Subcutaneous abdominal adipose tissue (tissue), 5 donors: ENCODE measurements around the gene NME1.
"Not testable (repeated sequence)": the region's sequence is repeated elsewhere in the genome, so short reads cannot be mapped to it uniquely, and the experiment has no call there.

Experiments used
- H3K27ac ChIP-seq: one replicate; pipeline ENCODE4 v1.7.0; 2013; ENCODE audit warnings: low read depth, mild to moderate bottlenecking, inconsistent platforms, low read length, moderate library complexity
- H3K27me3 ChIP-seq, 5 donors: one replicate each; pipeline ENCODE4 v1.7.0; 2013; ENCODE audit warnings: low read length in 5 of 5, inconsistent platforms in 1 of 5; ENCODE audit not compliant: control insufficient read depth in 5 of 5, insufficient read depth in 4 of 5
- H3K36me3 ChIP-seq, 5 donors: one replicate each; pipeline ENCODE4 v1.7.0; 2013; ENCODE audit warnings: low read length in 5 of 5; ENCODE audit not compliant: control insufficient read depth in 5 of 5, insufficient read depth in 5 of 5
- H3K4me1 ChIP-seq, 5 donors: one replicate each; pipeline ENCODE4 v1.7.0; 2013; ENCODE audit warnings: low read length in 5 of 5, mild to moderate bottlenecking in 3 of 5, moderate library complexity in 1 of 5; ENCODE audit not compliant: control insufficient read depth in 5 of 5, insufficient read depth in 5 of 5
- H3K4me3 ChIP-seq, 5 donors: one replicate each; pipeline ENCODE4 v1.7.0; 2013; ENCODE audit warnings: low read length in 5 of 5, low read depth in 1 of 5
- H3K9ac ChIP-seq, 5 donors: one replicate each; pipeline ENCODE4 v1.7.0; 2013; ENCODE audit warnings: low read length in 5 of 5, mild to moderate bottlenecking in 4 of 5, moderate library complexity in 3 of 5
- H3K9me3 ChIP-seq, 5 donors: one replicate each; pipeline ENCODE4 v1.7.0; 2013; ENCODE audit warnings: low read length in 5 of 5; ENCODE audit not compliant: control insufficient read depth in 5 of 5
- donor health status: healthy.
- donor health status: healthy.
- donor health status: healthy.
- donor health status: healthy.
- donor health status: healthy.

NME1 gene

DNA sequence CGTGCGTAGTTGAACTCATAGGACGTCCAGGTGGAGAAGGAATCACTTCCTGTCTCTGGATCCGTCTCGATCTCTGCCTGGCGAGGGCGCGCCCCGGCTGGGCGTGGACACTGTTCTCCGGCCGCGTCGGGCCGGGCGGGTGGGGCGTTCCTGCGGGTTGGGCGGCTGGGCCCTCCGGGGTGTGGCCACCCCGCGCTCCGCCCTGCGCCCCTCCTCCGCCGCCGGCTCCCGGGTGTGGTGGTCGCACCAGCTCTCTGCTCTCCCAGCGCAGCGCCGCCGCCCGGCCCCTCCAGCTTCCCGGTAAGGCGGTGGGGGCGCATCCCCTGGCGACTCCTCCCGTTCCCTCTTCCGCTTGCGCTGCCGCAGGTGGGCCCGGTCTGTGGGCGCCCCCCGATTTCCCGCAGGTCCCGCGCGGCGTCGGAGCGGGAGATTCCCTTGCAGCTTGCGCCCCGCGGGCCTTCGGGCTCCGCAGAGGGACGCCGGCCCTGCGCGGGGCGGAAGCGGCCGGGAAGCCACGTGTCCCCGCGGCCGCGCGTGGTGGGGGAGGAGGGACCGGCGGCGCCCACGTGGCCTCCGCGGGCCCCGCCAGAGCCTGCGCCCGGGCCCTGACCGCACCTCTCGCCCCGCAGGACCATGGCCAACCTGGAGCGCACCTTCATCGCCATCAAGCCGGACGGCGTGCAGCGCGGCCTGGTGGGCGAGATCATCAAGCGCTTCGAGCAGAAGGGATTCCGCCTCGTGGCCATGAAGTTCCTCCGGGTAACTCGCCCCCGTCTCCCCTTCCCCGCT is 13.0 kb downstream of the NME1 start, which contains the start of gene NME2:
Gene NME2 (plus strand): TSS at position 214 of the 789 bp plus-strand sequence. CDS start 420 bp downstream, at position 634.
- Histone ChIP-seq H3K9ac (peak within 1 kb of the TSS; percentile 85 to 96 (median 89)), H3K27me3 (no peaks in the 10 kb centered on the region), H3K4me3 (peak within 1 kb of the TSS; percentile 73 to 99 (median 91)), H3K27ac (peak within 1 kb of the TSS; percentile 89), H3K36me3 (peaks cover 11 to 41% (median 39%) of the 10 kb centered on the region in 5 donors), H3K4me1 (peaks cover 3 to 19% (median 18%) of the 10 kb centered on the region in 5 donors), H3K9me3 (no peaks in the 10 kb centered on the region)

DNA sequence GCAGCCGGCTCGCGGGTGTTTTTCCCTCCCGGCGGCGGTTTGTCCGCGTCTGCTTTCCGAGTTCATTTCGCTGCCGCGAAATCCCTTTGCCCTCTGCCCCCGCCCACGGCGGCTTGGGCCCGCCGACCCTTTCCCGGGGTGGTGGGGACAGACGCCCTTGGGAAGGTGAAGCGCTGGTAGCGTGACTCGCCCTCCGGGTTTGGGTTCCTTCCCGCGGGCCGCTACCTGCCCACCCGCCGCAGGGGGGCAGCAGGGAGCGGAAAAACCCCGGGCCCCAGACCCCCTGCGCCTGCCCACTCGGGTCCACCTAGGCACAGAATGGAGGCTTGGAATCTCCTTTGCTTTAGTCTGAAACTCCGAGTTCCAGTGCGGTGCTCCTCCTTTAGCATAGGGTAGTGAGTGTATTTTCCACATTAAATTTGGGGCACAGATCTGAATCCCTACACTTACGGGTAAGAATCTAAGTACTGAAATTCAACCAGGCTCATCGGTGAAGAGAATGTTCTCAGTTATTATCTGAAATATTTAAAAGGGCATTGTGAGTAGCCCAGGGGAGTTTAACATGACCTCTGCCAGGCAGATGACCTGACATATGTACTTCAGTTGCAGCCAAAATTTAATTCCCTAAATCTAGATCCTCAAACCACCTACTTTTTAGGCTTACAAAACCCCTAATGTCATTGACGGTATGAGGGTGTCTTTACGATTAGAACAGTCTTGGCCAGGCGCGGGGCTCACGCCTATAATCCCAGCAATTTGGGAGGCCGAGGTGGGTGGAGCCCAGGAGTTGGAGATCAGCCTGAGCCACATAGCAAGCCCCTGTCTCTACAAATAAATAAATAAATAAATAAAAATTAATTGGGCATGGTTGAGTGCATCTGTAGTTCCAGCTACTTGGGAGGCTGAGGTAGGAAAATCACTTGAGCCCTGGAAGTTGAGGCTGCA is 13.9 kb downstream of the NME1 start:
- H3K36me3 ChIP-seq: peaks cover 6 to 40% (median 36%) of the 10 kb centered on the region in 5 donors
- H3K4me1 ChIP-seq: peaks cover 3 to 19% (median 18%) of the 10 kb centered on the region in 5 donors
- no peaks in the 10 kb centered on the region for H3K9me3 ChIP-seq
- peak overlapping the region; percentile 89 for H3K27ac ChIP-seq
- H3K4me3 ChIP-seq: peak overlapping the region; percentile 61 to 94 (median 81)
- H3K9ac ChIP-seq: peak overlapping the region in 4 of 5 donors; percentile 76 to 89 (median 86)
- H3K27me3 ChIP-seq: no peaks in the 10 kb centered on the region

DNA sequence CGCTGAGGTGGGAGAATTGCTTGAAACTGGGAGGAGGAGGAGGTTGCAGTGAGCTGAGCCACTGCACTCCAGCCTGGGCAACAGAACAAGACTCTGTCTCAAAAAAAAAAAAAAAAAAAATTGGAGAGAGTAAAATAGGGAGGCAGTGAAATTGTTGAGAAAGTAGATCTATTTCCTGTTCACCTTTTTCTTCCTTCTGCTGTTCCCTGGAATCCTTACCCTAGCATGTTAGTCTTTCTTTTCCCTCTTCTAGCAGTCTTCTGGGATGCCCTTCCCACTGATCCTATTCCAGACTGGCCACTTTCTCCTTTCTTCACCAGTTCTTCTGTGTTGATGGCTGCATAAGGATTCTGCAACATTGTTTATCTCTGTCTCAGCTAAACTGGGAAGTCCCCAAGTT is 16.0 kb downstream of the NME1 start:
- no peaks in the 10 kb centered on the region for H3K27me3 ChIP-seq
- H3K9ac ChIP-seq: no peak overlapping the region
- H3K9me3 ChIP-seq: no peaks in the 10 kb centered on the region
- H3K36me3 ChIP-seq: peaks cover 6 to 45% (median 37%) of the 10 kb centered on the region in 5 donors
- H3K4me3 ChIP-seq: no peak overlapping the region
- H3K4me1 ChIP-seq: peaks cover 3 to 19% (median 18%) of the 10 kb centered on the region in 5 donors
- no peak overlapping the region for H3K27ac ChIP-seq

DNA sequence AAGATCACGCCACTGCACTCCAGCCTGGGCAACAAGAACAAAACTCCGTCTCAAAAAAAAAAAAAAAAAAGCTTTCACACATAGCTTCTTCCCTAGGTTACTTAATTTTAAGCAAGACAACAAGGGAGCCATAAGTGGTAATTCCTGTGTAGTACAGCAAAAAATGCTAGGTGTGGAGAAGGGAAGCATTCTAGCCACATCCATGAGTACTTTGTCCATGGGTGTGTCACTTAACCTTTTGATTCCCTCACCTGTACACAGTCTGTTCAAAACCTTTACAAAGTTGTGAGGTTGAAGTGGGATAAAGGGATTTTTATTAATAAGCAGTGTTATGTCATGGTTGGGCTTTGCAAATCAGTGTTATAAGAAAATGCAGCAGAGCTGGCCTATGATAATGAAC is 17.4 kb downstream of the NME1 start:
- Histone ChIP-seq H3K27ac (no peak overlapping the region), H3K4me1 (peaks cover under 1 to 14% (median 12%) of the 10 kb centered on the region in 5 donors), H3K9ac (no peak overlapping the region), H3K9me3 (no peaks in the 10 kb centered on the region), H3K27me3 (no peaks in the 10 kb centered on the region), H3K36me3 (peaks cover 6 to 45% (median 37%) of the 10 kb centered on the region in 5 donors), H3K4me3 (no peak overlapping the region)

DNA sequence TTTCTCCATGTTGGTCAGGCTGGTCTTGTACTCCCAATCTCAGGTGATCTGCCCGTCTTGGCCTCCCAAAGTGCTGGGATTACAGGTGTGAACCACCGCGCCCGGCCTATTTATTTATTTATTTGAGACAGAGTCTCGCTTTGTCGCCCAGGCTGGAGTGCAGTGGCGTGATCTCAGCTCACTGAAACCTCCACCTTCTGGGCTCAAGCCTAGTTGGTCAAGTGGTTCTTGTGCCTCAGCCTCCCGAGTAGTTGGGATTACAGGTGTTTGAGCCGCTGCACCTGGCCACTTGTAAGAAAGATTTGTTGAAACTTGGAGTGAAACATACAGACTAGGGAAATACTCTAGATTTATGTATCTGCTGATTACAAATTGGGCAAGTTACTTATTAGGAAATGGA is 18.7 kb downstream of the NME1 start:
- peaks cover 6 to 45% (median 37%) of the 10 kb centered on the region in 5 donors for H3K36me3 ChIP-seq
- not testable (repeated sequence) for H3K4me1 ChIP-seq, H3K27ac ChIP-seq, H3K4me3 ChIP-seq, H3K9me3 ChIP-seq, H3K9ac ChIP-seq, H3K27me3 ChIP-seq

DNA sequence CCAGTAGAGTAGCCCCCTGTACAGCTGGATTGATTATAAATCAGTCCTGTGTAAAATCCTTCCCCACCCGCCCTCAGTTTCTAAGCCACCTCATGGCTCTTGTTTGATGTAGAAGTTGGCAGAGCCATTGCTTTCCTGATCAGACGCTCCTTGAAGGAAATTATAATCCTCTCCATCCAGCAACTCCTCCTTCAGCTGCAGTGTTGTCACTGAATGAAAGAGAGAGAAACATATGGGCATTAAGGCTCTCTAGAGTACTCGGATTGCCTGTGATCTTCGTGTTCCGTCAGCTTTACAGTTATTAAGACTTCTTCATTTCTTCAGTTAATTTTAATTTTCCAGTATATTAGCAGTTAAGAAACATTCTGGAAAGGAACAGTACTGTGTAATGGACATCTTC is 27.1 kb downstream of the NME1 start:
- Histone ChIP-seq H3K36me3 (peaks cover 18 to 36% (median 24%) of the 10 kb centered on the region in 5 donors), H3K4me3 (no peak overlapping the region), H3K27ac (no peak overlapping the region)

DNA sequence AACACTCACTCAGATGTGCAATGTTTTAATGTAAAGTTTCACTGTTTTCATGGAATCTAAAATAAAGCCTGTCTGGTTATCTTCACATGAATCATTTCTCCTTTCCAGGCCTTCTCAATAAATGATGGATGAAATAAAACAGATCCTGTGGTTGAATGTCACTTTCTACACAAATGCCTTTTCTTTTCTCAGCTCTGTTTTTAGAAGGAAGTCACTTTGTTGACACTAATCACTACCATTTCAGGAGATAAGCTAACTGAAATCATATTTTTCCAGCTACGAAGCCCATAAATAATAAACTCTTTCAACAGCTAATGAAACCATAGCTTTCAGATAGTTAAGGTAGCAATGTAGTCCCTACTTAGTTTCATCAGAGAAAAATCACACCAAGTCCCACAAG is 30.8 kb downstream of the NME1 start:
- H3K36me3 ChIP-seq: peaks cover 30 to 56% (median 40%) of the 10 kb centered on the region in 5 donors

More for the DNA sequence above, 27.1 kb downstream of the NME1 start:
- Histone ChIP-seq H3K27me3 (no peaks in the 10 kb centered on the region), H3K4me1 (peaks cover 0 to 18% (median 11%) of the 10 kb centered on the region in 5 donors), H3K9ac (no peak overlapping the region), H3K9me3 (no peaks in the 10 kb centered on the region)

DNA sequence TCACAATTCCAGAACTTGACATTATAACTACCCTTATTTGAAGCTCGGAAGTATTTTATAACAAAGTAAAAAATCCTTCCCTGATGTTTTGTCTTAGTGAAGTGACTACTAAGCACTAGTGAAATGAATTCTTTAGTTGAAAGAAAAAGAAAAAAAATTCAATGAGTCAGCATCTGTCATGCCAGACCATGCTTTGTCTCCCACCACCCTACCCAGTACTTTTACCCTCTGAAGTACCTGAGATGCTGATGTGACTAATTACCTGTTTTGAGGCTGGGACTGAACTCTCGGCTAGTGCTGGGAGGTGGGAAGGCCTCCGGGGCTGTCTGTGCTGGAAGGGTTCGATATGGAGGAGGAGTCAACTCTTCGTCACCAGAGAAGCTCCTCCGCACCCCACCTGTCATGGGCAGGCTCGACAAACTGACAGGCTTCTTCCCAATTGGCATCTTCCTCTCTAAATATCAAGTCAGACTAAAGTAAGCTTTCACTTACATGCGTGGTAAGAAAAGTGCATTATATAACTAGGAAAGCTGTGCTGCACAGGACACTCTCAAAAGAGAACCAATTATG is 32.5 kb downstream of the NME1 start:
- Histone ChIP-seq H3K36me3 (peaks cover 36 to 63% (median 50%) of the 10 kb centered on the region in 5 donors), H3K27ac (no peak overlapping the region)

More for the DNA sequence above, 30.8 kb downstream of the NME1 start:
- H3K27ac ChIP-seq: no peak overlapping the region
- peaks cover 0 to 7% (median 3%) of the 10 kb centered on the region in 5 donors for H3K4me1 ChIP-seq
- no peak overlapping the region for H3K4me3 ChIP-seq
- no peaks in the 10 kb centered on the region for H3K27me3 ChIP-seq
- no peak overlapping the region for H3K9ac ChIP-seq
- no peaks in the 10 kb centered on the region for H3K9me3 ChIP-seq

DNA sequence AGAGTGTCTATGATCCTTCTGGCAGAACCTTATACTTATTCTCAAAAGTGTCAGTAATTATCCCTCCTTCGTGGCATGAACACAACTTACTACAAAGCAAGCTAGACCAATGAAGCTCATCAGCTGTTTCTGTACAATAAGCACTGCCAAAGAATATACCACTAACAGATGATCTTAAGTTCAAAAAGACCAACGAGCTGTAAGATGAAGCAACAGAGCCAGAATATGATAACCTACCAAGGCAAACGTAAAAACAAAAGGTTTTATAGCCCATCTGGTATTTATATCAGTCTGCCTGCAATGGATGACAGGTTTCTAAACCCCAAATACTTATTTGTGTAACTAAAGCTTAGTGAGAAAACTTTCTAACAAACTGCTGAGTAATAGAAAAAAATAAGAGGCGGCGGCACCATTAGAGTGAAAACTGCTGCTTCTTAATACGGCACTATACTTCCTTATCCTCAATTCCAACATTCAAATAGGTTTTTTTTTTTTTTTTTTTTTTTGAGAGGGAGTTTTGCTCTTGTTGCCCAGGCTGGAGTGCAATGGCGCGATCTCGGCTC is 35.0 kb downstream of the NME1 start:
- H3K27me3 ChIP-seq: no peaks in the 10 kb centered on the region
- peaks cover 48 to 69% (median 59%) of the 10 kb centered on the region in 5 donors for H3K36me3 ChIP-seq
- no peaks in the 10 kb centered on the region for H3K9me3 ChIP-seq
- H3K4me1 ChIP-seq: peaks cover 0 to 5% (median 5%) of the 10 kb centered on the region in 5 donors
- no peak overlapping the region for H3K4me3 ChIP-seq
- H3K27ac ChIP-seq: no peak overlapping the region
- H3K9ac ChIP-seq: no peak overlapping the region

More for the DNA sequence above, 32.5 kb downstream of the NME1 start:
- Histone ChIP-seq H3K9me3 (no peaks in the 10 kb centered on the region), H3K27me3 (no peaks in the 10 kb centered on the region), H3K4me1 (peaks cover 0 to 5% (median 5%) of the 10 kb centered on the region in 5 donors), H3K9ac (no peak overlapping the region), H3K4me3 (no peak overlapping the region)
